Neural cell (in vitro differentiated cells): ENCODE measurements around the gene PTCSC3.

Source experiments
- CTCF ChIP-seq: fragments of 450-650 bp; IDR thresholded peaks from 2 replicates; pipeline ENCODE4 v1.5.1; 2014; ENCODE audit warnings: antibody characterized with exemption, mild to moderate bottlenecking, moderate library complexity; ENCODE audit not compliant: poor library complexity, severe bottlenecking
- EP300 ChIP-seq: fragments of 450-650 bp; conservative IDR thresholded peaks from 2 replicates; pipeline ENCODE4 v1.6.1; 2014; ENCODE audit warnings: antibody characterized with exemption, mild to moderate bottlenecking, moderate library complexity; ENCODE audit not compliant: poor library complexity, severe bottlenecking
- EZH2 ChIP-seq: fragments of 200-600, 300-800 bp; shearing (Covaris generic), sonication (generic); IDR thresholded peaks from 2 replicates; pipeline ENCODE4 v1.6.1; 2014; ENCODE audit warnings: antibody characterized with exemption, low read length, borderline replicate concordance, mild to moderate bottlenecking; ENCODE audit not compliant: insufficient read depth, poor library complexity, severe bottlenecking
- POLR2AphosphoS5 ChIP-seq: IDR thresholded peaks from 2 replicates; pipeline ENCODE4 v1.6.1; 2012
- RAD21 ChIP-seq: fragments of 450-650 bp; conservative IDR thresholded peaks from 2 replicates; pipeline ENCODE4 v1.6.1; 2014; ENCODE audit warnings: antibody characterized with exemption, mild to moderate bottlenecking, moderate library complexity
- REST ChIP-seq: IDR thresholded peaks from 2 replicates; pipeline ENCODE4 v1.6.1; 2012; ENCODE audit warnings: borderline replicate concordance
- SMC3 ChIP-seq: fragments of 450-650 bp; conservative IDR thresholded peaks from 2 replicates; pipeline ENCODE4 v1.6.1; 2014; ENCODE audit warnings: antibody characterized with exemption, mild to moderate bottlenecking, moderate library complexity; ENCODE audit not compliant: poor library complexity

- TF ChIP-seq POLR2AphosphoS5: no peak
- no peak for TF ChIP-seq CTCF
- no peak for TF ChIP-seq EZH2
- TF ChIP-seq REST: no peak
- no peak for TF ChIP-seq EP300
- TF ChIP-seq RAD21: no peak
- no peak for TF ChIP-seq SMC3
Measured at GRCh38 chr14:36215217-36215598, 38.7 kb upstream of the PTCSC3 start.
